OCI-LY1 (cell line): ENCODE results near the gene PREX1.

Source experiments
- CTCF ChIP-seq: fragments of 200-600 bp; sonication (generic), shearing (Covaris generic); IDR thresholded peaks from 2 replicates; pipeline ENCODE4 v1.5.1; 2017; ENCODE audit warnings: mild to moderate bottlenecking, antibody characterized with exemption, low read length, moderate library complexity, mixed read lengths
- EZH2 ChIP-seq: fragments of 200-600 bp; sonication (generic), shearing (Covaris generic); IDR thresholded peaks from 2 replicates; pipeline ENCODE4 v1.8.0; 2017; ENCODE audit warnings: borderline replicate concordance, mixed run types, mild to moderate bottlenecking, antibody characterized with exemption, low read length, moderate library complexity, mixed read lengths

GRCh38 chr20:48632017-48632824, 195.6 kb downstream of the PREX1 start:
- TF ChIP-seq CTCF = no peak
- TF ChIP-seq EZH2 = no peak
